ENCODE data around the gene DPYSL5.

DPYSL5 gene

DNA sequence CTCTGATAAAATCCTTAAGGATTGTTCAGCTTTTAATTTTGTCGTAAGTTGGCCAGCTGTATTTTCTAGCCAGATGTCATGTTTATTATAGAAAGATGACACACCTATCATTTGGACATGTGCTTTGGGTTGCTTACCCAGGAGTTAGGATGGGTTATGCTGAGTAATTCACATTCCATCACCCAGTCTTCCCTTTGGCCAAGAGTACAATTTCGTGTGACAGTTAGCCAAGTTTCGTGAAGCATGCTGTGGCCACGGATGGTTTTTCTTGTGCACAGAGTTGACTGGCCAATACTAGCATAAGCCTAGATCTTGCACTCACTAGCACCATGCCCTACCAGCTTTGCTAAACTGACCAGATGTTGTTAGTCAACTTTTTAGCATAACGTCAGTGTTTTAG lies 128.3 kb downstream of the DPYSL5 start:
- no peak for DNase-seq (ENCODE audit: low read depth, low spot score)
- WGBS (ENCODE audit: insufficient coverage, insufficient read length): no CpG with 5 or more reads among the region's 5 CpGs
- H3K4me1 ChIP-seq (ENCODE audit: control insufficient read depth, insufficient read depth, low read length): no peaks in the 10 kb centered on the region; the same call in 1 of the 2 replicates
- no peak overlapping the region for H3K27ac ChIP-seq (ENCODE audit: low read length)
- no peaks in the 10 kb centered on the region; the same call in 1 of the 2 replicates for H3K27me3 ChIP-seq (ENCODE audit: control insufficient read depth, insufficient read depth, low read length)
- H3K9me3 ChIP-seq (ENCODE audit: control insufficient read depth, insufficient read depth, low read length): no peaks in the 10 kb centered on the region
- no peaks in the 10 kb centered on the region for H3K36me3 ChIP-seq (ENCODE audit: control insufficient read depth, insufficient read depth, low read length)
- H3K4me3 ChIP-seq (ENCODE audit: low read length): no peak overlapping the region

- Histone ChIP-seq H3K27me3 (ENCODE audit: control insufficient read depth, insufficient read depth, low read length) (no peaks in the 10 kb centered on the region), H3K9me3 (ENCODE audit: control insufficient read depth, insufficient read depth, low read length) (no peaks in the 10 kb centered on the region), H3K4me3 (ENCODE audit: low read length) (no peak overlapping the region), H3K4me1 (ENCODE audit: control insufficient read depth, insufficient read depth, low read length) (no peaks in the 10 kb centered on the region; the same call in 1 of the 2 replicates), H3K27ac (ENCODE audit: low read length) (no peak overlapping the region), H3K36me3 (ENCODE audit: control insufficient read depth, insufficient read depth, low read length) (no peaks in the 10 kb centered on the region)
- WGBS (ENCODE audit: insufficient coverage, insufficient read length): no CpG with 5 or more reads among the region's 2 CpGs
- no peak for DNase-seq (ENCODE audit: low read depth, low spot score)
These were observed 129.1 kb downstream of the DPYSL5 start for GRCh38 chr2:26977012-26977411.

- H3K9me3 ChIP-seq (ENCODE audit: control insufficient read depth, insufficient read depth, low read length): no peaks in the 10 kb centered on the region
- H3K4me3 ChIP-seq (ENCODE audit: low read length): no peak overlapping the region
- H3K4me1 ChIP-seq (ENCODE audit: control insufficient read depth, insufficient read depth, low read length): no peaks in the 10 kb centered on the region; the same call in 1 of the 2 replicates
- H3K36me3 ChIP-seq (ENCODE audit: control insufficient read depth, insufficient read depth, low read length): no peaks in the 10 kb centered on the region
- no peaks in the 10 kb centered on the region for H3K27me3 ChIP-seq (ENCODE audit: control insufficient read depth, insufficient read depth, low read length)
- H3K27ac ChIP-seq (ENCODE audit: low read length): no peak overlapping the region
- WGBS (ENCODE audit: insufficient coverage, insufficient read length): no CpG with 5 or more reads among the region's 4 CpGs
- DNase-seq (ENCODE audit: low read depth, low spot score): no peak
These were observed 130.2 kb downstream of the DPYSL5 start for GRCh38 chr2:26978061-26978596.

- Histone ChIP-seq H3K4me3 (ENCODE audit: low read length) (no peak overlapping the region), H3K4me1 (ENCODE audit: control insufficient read depth, insufficient read depth, low read length) (no peaks in the 10 kb centered on the region; the same call in 1 of the 2 replicates), H3K36me3 (ENCODE audit: control insufficient read depth, insufficient read depth, low read length) (no peaks in the 10 kb centered on the region), H3K27me3 (ENCODE audit: control insufficient read depth, insufficient read depth, low read length) (no peaks in the 10 kb centered on the region), H3K27ac (ENCODE audit: low read length) (no peak overlapping the region), H3K9me3 (ENCODE audit: control insufficient read depth, insufficient read depth, low read length) (no peaks in the 10 kb centered on the region; the same call in 1 of the 2 replicates)
- no CpG with 5 or more reads among the region's 2 CpGs for WGBS (ENCODE audit: insufficient coverage, insufficient read length)
- no peak for DNase-seq (ENCODE audit: low read depth, low spot score)
These were observed 131.8 kb downstream of the DPYSL5 start for GRCh38 chr2:26979741-26980140.

DNA sequence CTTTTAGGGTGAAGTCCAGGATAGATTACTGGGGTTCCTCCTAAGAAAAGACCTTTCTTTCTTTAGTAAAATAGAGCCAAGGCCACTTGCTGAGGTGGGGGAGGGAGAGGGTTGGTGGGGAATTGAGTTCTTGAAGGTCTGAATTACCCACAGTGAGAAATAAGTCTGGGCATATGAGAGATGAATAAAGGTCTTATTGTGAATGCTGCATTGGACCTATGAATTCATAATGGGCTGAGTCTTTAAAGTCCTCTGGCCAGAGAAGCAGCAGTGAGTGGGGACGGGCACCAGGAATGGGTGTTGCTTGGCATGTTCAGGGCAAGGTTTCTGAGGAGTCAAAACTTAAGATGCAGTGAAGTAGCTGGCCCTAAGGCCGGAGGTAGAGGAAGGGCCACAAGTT lies 133.0 kb downstream of the DPYSL5 start:
- H3K27me3 ChIP-seq (ENCODE audit: control insufficient read depth, insufficient read depth, low read length): no peaks in the 10 kb centered on the region
- H3K4me1 ChIP-seq (ENCODE audit: control insufficient read depth, insufficient read depth, low read length): no peaks in the 10 kb centered on the region
- no peaks in the 10 kb centered on the region for H3K36me3 ChIP-seq (ENCODE audit: control insufficient read depth, insufficient read depth, low read length)
- no peaks in the 10 kb centered on the region; the same call in 1 of the 2 replicates for H3K9me3 ChIP-seq (ENCODE audit: control insufficient read depth, insufficient read depth, low read length)
- H3K27ac ChIP-seq (ENCODE audit: low read length): no peak overlapping the region
- H3K4me3 ChIP-seq (ENCODE audit: low read length): no peak overlapping the region
- WGBS (ENCODE audit: insufficient coverage, insufficient read length): no CpG with 5 or more reads among the region's 2 CpGs
- no peak for DNase-seq (ENCODE audit: low read depth, low spot score)

- Histone ChIP-seq H3K36me3 (ENCODE audit: control insufficient read depth, insufficient read depth, low read length) (no peaks in the 10 kb centered on the region), H3K27ac (ENCODE audit: low read length) (no peak overlapping the region), H3K4me1 (ENCODE audit: control insufficient read depth, insufficient read depth, low read length) (no peaks in the 10 kb centered on the region), H3K4me3 (ENCODE audit: low read length) (no peak overlapping the region), H3K9me3 (ENCODE audit: control insufficient read depth, insufficient read depth, low read length) (no peaks in the 10 kb centered on the region; the same call in 1 of the 2 replicates), H3K27me3 (ENCODE audit: control insufficient read depth, insufficient read depth, low read length) (no peaks in the 10 kb centered on the region)
- DNase-seq (ENCODE audit: low read depth, low spot score): no peak
- no CpG with 5 or more reads among the region's 2 CpGs for WGBS (ENCODE audit: insufficient coverage, insufficient read length)
These were observed 134.3 kb downstream of the DPYSL5 start for GRCh38 chr2:26982102-26982742.

GRCh38 chr2:26983746-26984145 lies 135.8 kb downstream of the DPYSL5 start:
- no CpG with 5 or more reads among the region's 3 CpGs for WGBS (ENCODE audit: insufficient coverage, insufficient read length)

DNA sequence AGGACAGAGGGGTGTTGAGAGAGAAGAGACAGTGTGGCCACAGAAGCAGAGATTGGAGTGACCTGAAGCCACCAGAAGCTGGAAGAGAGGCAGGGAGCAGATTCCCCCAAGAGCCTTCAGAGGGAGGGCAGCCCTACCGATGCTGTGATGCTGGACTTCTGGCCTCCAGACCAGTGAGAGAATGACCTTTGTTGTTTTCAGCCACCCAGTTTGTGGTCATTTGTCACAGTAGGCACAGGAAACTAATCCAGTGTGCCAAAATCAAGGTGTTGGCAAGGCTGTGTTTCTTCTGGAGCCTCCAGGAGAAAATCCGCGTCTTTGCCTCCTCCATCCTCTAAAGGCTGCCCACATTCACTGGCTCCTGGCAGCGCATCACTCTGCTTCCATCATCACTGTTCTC lies 137.9 kb downstream of the DPYSL5 start:
- no peak overlapping the region for H3K4me3 ChIP-seq (ENCODE audit: low read length)

More at GRCh38 chr2:26983746-26984145, 135.8 kb downstream of the DPYSL5 start:
- H3K27me3 ChIP-seq (ENCODE audit: control insufficient read depth, insufficient read depth, low read length): no peaks in the 10 kb centered on the region
- no peak overlapping the region for H3K4me3 ChIP-seq (ENCODE audit: low read length)
- H3K4me1 ChIP-seq (ENCODE audit: control insufficient read depth, insufficient read depth, low read length): no peaks in the 10 kb centered on the region
- H3K9me3 ChIP-seq (ENCODE audit: control insufficient read depth, insufficient read depth, low read length): no peaks in the 10 kb centered on the region; the same call in 1 of the 2 replicates
- H3K36me3 ChIP-seq (ENCODE audit: control insufficient read depth, insufficient read depth, low read length): no peaks in the 10 kb centered on the region
- no peak for DNase-seq (ENCODE audit: low read depth, low spot score)
- no peak overlapping the region for H3K27ac ChIP-seq (ENCODE audit: low read length)

GRCh38 chr2:26986576-26986975 lies 138.6 kb downstream of the DPYSL5 start:
- no peak overlapping the region for H3K27ac ChIP-seq (ENCODE audit: low read length)
- no peaks in the 10 kb centered on the region for H3K4me1 ChIP-seq (ENCODE audit: control insufficient read depth, insufficient read depth, low read length)
- no CpG with 5 or more reads among the region's 5 CpGs for WGBS (ENCODE audit: insufficient coverage, insufficient read length)
- no peak overlapping the region for H3K4me3 ChIP-seq (ENCODE audit: low read length)
- DNase-seq (ENCODE audit: low read depth, low spot score): no peak
- no peaks in the 10 kb centered on the region; the same call in 1 of the 2 replicates for H3K9me3 ChIP-seq (ENCODE audit: control insufficient read depth, insufficient read depth, low read length)
- no peaks in the 10 kb centered on the region for H3K36me3 ChIP-seq (ENCODE audit: control insufficient read depth, insufficient read depth, low read length)
- no peaks in the 10 kb centered on the region for H3K27me3 ChIP-seq (ENCODE audit: control insufficient read depth, insufficient read depth, low read length)

More for the DNA sequence above, 137.9 kb downstream of the DPYSL5 start:
- Histone ChIP-seq H3K27me3 (ENCODE audit: control insufficient read depth, insufficient read depth, low read length) (no peaks in the 10 kb centered on the region), H3K27ac (ENCODE audit: low read length) (no peak overlapping the region), H3K9me3 (ENCODE audit: control insufficient read depth, insufficient read depth, low read length) (no peaks in the 10 kb centered on the region; the same call in 1 of the 2 replicates), H3K36me3 (ENCODE audit: control insufficient read depth, insufficient read depth, low read length) (no peaks in the 10 kb centered on the region), H3K4me1 (ENCODE audit: control insufficient read depth, insufficient read depth, low read length) (no peaks in the 10 kb centered on the region)
- no peak for DNase-seq (ENCODE audit: low read depth, low spot score)
- no CpG with 5 or more reads among the region's 4 CpGs for WGBS (ENCODE audit: insufficient coverage, insufficient read length)

GRCh38 chr2:26988058-26988860 lies 140.3 kb downstream of the DPYSL5 start:
- Histone ChIP-seq H3K4me3 (ENCODE audit: low read length) (no peak overlapping the region), H3K4me1 (ENCODE audit: control insufficient read depth, insufficient read depth, low read length) (no peaks in the 10 kb centered on the region), H3K9me3 (ENCODE audit: control insufficient read depth, insufficient read depth, low read length) (no peaks in the 10 kb centered on the region; the same call in 1 of the 2 replicates), H3K27me3 (ENCODE audit: control insufficient read depth, insufficient read depth, low read length) (no peaks in the 10 kb centered on the region), H3K27ac (ENCODE audit: low read length) (no peak overlapping the region), H3K36me3 (ENCODE audit: control insufficient read depth, insufficient read depth, low read length) (no peaks in the 10 kb centered on the region)
- DNase-seq (ENCODE audit: low read depth, low spot score): no peak
- no CpG with 5 or more reads among the region's 4 CpGs for WGBS (ENCODE audit: insufficient coverage, insufficient read length)
